PC-3 (cell line): ENCODE measurements around the gene PCID2.

Source experiments
- CTCF ChIP-seq: fragments of 300-600 bp; sonication (generic); conservative IDR thresholded peaks from 2 replicates; pipeline ENCODE4 v1.5.1; 2017; ENCODE audit warnings: antibody characterized with exemption, low read depth, mild to moderate bottlenecking, low read length
- EZH2 ChIP-seq: fragments of 300-600 bp; sonication (generic); IDR thresholded peaks from one replicate; pipeline ENCODE4 v1.6.1; 2017; ENCODE audit warnings: antibody characterized with exemption, mild to moderate bottlenecking, low read length; ENCODE audit not compliant: unreplicated experiment
- EZH2phosphoT487 ChIP-seq: fragments of 300-600 bp; sonication (generic); IDR thresholded peaks from 2 replicates; pipeline ENCODE4 v1.6.1; 2018; ENCODE audit warnings: mild to moderate bottlenecking, antibody characterized with exemption, low read length, borderline replicate concordance

DNA sequence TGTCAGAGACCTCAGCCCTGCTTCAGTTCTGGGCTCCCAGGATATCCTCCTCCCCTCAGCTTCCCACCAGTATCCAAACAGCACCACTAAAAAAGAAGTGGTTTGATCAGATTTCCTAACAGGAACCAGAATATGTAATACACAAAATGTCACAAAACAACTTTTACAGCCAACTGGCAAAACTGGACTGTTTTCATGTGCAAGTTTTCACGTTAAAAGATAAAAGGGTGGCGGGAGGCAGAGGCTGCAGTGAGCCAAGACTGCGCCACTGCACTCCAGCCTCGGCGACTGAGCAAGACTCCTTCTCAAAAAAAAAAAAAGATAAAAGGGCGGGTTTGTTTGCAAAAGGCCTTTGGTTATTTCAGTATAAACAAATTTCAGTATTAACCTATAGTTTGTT lies 13.1 kb downstream of the PCID2 start:
- TF ChIP-seq CTCF (no peak), EZH2 (no peak), EZH2phosphoT487 (no peak)
